Colonic mucosa (tissue), 4 donors: Measurements from ENCODE around the gene PRKAR1B. TPM values are rescaled to one million over a fixed set of nuclear protein-coding genes. Genes with fewer than 3 reads are reported as not detected.
"Not testable (repeated sequence)": the region's sequence is repeated elsewhere in the genome, so short reads cannot be mapped to it uniquely, and the experiment has no call there.

Experiments used
- DNase-seq: peaks from one replicate; pipeline ENCODE4 v3.0.0-alpha.2; 2020
- H3K27ac ChIP-seq: fragments of 200-600 bp; one replicate; pipeline ENCODE4 v1.8.0; 2021
- H3K27me3 ChIP-seq: fragments of 200-600 bp; one replicate; pipeline ENCODE4 v1.8.0; 2021
- H3K36me3 ChIP-seq: fragments of 200-600 bp; one replicate; pipeline ENCODE4 v1.8.0; 2021
- H3K4me1 ChIP-seq: fragments of 200-600 bp; one replicate; pipeline ENCODE4 v1.8.0; 2021; ENCODE audit warnings: mild to moderate bottlenecking
- H3K4me3 ChIP-seq: fragments of 200-600 bp; one replicate; pipeline ENCODE4 v1.8.0; 2021
- H3K9ac ChIP-seq, 2 donors: one replicate each; pipeline ENCODE4 v1.7.0; 2013; ENCODE audit warnings: control low read depth in 2 of 2, low read depth in 2 of 2, low read length in 2 of 2
- H3K9me3 ChIP-seq: fragments of 200-600 bp; one replicate; pipeline ENCODE4 v1.8.0; 2021
- CTCF ChIP-seq: fragments of 200-600 bp; IDR thresholded peaks from one replicate; pipeline ENCODE4 v1.8.0; 2022; ENCODE audit warnings: antibody characterized with exemption, mild to moderate bottlenecking
- intact Hi-C: fragments of 100-400 bp; cut with DNase I; formaldehyde crosslinking; loops from one replicate; pipeline ENCODE4 v1.14.1; 2022
- total RNA-seq, 2 donors: library from RNA; stranded (reverse); fragmentation: NEBNext Ultra II Directional in 1 of 2; extraction: Animal tissue kit (Norgen Biotek cat#: 25700) in 1 of 2; gene quantifications; one replicate each; pipeline ENCODE4 v1.2.1, GENCODE V29; 2021
- donor health status: healthy.
- donor health status: DM: no; HTN: no; CAD: no.
- donor health status: DM: no; HTN: no; CAD: no.

PRKAR1B gene
- total RNA-seq, 2 donors from 2014 or later, result 19.2 to 32.8 TPM

DNA sequence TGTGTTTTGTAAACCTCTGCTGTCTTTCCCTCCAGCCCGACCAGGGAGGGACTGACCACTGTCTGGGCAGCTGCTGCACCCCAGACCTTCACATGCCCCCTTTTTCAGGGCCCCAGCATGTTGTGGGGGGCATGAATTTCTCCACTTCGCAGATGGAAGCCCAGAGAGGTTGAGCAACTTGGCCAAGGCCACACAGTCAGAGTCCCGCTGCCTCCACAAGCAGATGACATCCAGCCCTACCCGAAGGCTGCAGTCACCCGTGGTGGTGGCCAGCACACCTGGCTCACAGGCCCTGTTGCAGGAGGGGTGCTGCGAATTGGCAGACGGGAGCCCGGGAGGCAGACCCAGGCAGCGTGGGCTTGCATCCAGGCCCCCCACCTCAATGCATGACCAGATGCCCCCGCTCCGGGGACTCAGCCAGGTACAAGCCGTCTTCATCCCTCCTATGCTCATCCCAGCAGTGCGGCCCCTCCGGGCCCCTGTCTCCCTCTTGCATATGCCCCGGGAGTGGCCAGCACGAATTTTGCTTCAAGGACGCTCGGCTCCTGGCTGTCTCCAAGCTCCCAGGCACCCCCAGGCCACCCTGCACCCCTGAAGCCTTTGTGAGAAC lies 171.4 kb downstream of the PRKAR1B start:
- Histone ChIP-seq H3K4me1 (no peaks in the 10 kb centered on the region), H3K9me3 (no peaks in the 10 kb centered on the region), H3K36me3 (no peaks in the 10 kb centered on the region), H3K9ac (no peak overlapping the region), H3K27me3 (no peaks in the 10 kb centered on the region), H3K27ac (no peak overlapping the region), H3K4me3 (no peak overlapping the region)
- intact Hi-C loops, result no loop called here
- TF ChIP-seq CTCF, result no peak
- no peak for DNase-seq

DNA sequence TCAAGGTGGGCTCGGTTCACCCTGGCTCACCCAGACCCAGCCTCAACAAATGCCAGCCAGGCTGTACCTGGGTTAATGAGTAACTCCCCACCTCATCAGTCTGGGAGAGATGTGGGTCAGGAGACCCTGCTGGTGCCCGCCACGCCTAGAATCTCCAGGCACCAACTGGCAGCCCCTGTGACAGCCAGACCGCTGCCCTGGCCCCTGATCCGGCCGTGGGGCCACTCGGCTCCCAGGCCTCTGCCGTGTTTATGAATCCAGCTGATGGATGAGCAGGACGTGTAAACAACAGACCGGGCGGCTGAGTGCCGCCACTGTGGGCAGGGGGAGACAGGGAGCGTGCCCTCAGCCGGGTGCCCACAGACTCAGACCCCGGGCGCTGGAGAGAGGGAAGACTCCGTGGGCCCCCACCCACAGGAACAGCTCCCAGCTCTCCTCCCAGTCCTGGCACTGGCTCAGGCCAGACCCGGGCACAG lies 173.4 kb downstream of the PRKAR1B start:
- intact Hi-C loops, result no loop called here
- H3K36me3 ChIP-seq, result no peaks in the 10 kb centered on the region
- no peak for DNase-seq
- no peak overlapping the region for H3K27ac ChIP-seq
- H3K27me3 ChIP-seq, result no peaks in the 10 kb centered on the region
- no peaks in the 10 kb centered on the region for H3K9me3 ChIP-seq
- no peak overlapping the region for H3K9ac ChIP-seq
- no peaks in the 10 kb centered on the region for H3K4me1 ChIP-seq
- H3K4me3 ChIP-seq, result no peak overlapping the region
- TF ChIP-seq CTCF, result no peak

DNA sequence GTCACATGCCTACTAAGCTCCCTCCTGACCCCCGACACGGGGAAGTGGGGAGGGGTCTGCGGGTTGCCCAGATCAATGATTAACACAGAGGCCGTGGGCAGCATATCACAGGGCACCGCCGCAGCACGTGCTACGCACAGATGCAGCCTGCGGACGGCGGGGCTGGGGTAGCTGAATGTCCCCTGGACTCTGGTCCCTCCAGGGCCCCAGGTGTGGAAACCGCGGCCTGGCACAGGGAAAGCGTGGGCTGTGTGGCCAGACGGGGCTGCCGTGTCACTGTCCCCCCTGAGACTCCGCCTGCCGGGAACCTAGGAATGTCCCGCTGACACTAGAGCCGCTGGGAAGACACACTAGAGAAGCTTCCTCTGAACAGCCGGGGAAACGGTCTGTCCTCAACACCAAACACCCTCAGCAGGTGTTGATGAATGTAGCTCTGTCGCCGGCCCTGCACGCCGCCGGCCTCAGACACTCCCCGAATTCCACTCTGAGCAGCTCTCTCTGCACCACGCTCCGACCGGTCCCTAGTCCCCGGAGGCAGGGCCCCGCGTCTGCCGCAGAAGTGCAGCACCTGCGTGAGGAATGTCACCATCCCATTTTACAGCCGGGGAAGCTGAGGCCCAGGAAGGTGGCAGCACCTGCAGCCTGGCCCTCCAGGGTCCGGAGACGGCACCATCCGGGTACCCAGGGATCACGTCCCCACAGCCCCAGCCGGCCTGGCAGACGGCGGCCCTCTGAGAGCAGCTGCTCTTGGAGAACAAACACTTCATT lies 174.0 kb downstream of the PRKAR1B start:
- Histone ChIP-seq H3K4me3 (no peak overlapping the region), H3K4me1 (no peaks in the 10 kb centered on the region), H3K36me3 (no peaks in the 10 kb centered on the region), H3K27ac (no peak overlapping the region), H3K9ac (no peak overlapping the region), H3K27me3 (no peaks in the 10 kb centered on the region), H3K9me3 (no peaks in the 10 kb centered on the region)
- intact Hi-C loops, result no loop called here
- DNase-seq, result no peak
- TF ChIP-seq CTCF, result no peak

DNA sequence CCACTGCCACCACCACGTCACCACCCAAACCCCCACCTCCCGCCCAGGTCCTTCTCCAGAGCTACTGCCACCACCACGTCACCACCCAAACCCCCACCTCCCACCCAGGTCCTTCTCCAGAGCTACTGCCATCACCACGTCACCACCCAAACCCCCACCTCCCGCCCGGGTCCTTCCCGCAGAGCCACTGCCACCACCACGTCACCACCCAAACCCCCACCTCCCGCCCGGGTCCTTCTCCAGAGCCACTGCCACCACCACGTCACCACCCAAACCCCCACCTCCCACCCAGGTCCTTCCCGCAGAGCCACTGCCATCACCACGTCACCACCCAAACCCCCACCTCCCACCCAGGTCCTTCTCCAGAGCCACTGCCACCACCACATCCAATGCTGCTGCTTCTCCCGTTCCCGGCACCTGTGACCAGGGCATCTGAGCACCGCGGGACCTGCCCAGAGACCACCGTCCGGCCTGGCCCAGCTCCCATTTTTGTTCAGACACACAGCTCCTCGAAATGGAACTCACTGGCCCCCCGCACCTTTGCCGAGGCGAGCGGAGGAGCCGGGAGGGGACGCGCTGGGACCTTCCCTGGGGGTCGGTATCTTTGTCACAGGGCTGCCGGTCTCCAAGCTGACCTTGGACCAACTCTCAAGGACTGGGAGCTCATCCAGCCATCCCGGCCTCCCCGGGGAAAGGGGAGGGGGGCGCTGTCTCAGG lies 174.8 kb downstream of the PRKAR1B start:
- H3K9me3 ChIP-seq, H3K27ac ChIP-seq, H3K4me3 ChIP-seq, DNase-seq, H3K9ac ChIP-seq, H3K36me3 ChIP-seq, H3K27me3 ChIP-seq, H3K4me1 ChIP-seq, intact Hi-C loops: not testable (repeated sequence)

GRCh38 chr7:551615-551970 lies 175.5 kb downstream of the PRKAR1B start:
- H3K27me3 ChIP-seq, intact Hi-C loops, H3K36me3 ChIP-seq, H3K9me3 ChIP-seq, H3K27ac ChIP-seq, H3K4me3 ChIP-seq, H3K9ac ChIP-seq, H3K4me1 ChIP-seq, DNase-seq: not testable (repeated sequence)

DNA sequence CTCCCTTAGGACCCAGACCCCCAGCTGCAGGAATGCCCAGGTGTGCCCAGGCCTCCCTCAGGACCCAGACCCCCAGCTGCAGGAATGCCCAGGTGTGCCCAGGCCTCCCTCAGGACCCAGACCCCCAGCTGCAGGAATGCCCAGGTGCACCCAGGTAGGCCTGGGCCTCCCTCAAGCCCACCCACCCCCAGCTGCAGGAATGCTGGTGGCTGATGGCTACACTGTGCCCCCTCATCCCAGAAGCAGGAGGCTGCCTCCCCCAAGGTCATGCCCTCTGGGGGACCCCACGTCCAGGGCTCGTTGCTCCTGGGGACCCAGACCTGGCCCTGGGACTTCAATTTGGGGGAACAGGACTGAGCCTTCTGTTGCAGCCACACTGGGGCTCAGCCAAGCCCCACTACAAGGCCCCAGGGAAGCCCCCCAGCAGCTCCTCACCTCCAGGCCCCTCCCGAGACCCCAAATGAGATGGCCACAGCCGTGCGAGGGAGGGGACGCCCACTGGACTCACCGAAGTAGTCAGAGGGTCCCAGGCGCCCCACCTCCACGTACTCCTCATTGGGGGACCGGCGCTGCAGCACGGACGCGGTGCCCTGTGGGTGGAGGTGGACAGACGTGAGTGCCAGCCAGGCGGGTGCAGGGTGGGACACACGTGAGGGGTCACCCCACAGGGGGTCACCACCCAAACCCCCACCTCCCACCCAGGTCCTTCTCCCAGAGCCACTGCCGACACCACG lies 176.0 kb downstream of the PRKAR1B start:
- Histone ChIP-seq H3K27ac (no peak overlapping the region), H3K36me3 (no peaks in the 10 kb centered on the region), H3K9me3 (no peaks in the 10 kb centered on the region), H3K4me1 (no peaks in the 10 kb centered on the region), H3K4me3 (no peak overlapping the region), H3K9ac (no peak overlapping the region), H3K27me3 (no peaks in the 10 kb centered on the region)
- intact Hi-C loops, result no loop called here
- TF ChIP-seq CTCF, result no peak
- no peak for DNase-seq
